T47D (cell line): ENCODE measurements around the gene LCN2.

Source experiments
- DNase-seq, 2 experiments: peaks; one replicate each; pipeline versions ENCODE4 v3.0.0 to v3.0.0-alpha.2; 2011 to 2012; ENCODE audit warnings: low read depth in 1 of 2, low spot score in 1 of 2
- JUND ChIP-seq: IDR thresholded peaks from 2 replicates; pipeline ENCODE4 v1.6.1; 2012; ENCODE audit warnings: low read depth
- in situ Hi-C: cut with HindIII; loops from 2 replicates; pipeline ENCODE4 v1.10.0; 2016; ENCODE audit warnings: low sequenced_read_pairs, low pct_unique_long_range_greater_than_20kb

Gene LCN2

GRCh38 chr9:128182893-128183588, 33.8 kb downstream of the LCN2 start:
- DNase-seq: no peak
- in situ Hi-C loops: no loop called here
- TF ChIP-seq JUND: no peak

DNA sequence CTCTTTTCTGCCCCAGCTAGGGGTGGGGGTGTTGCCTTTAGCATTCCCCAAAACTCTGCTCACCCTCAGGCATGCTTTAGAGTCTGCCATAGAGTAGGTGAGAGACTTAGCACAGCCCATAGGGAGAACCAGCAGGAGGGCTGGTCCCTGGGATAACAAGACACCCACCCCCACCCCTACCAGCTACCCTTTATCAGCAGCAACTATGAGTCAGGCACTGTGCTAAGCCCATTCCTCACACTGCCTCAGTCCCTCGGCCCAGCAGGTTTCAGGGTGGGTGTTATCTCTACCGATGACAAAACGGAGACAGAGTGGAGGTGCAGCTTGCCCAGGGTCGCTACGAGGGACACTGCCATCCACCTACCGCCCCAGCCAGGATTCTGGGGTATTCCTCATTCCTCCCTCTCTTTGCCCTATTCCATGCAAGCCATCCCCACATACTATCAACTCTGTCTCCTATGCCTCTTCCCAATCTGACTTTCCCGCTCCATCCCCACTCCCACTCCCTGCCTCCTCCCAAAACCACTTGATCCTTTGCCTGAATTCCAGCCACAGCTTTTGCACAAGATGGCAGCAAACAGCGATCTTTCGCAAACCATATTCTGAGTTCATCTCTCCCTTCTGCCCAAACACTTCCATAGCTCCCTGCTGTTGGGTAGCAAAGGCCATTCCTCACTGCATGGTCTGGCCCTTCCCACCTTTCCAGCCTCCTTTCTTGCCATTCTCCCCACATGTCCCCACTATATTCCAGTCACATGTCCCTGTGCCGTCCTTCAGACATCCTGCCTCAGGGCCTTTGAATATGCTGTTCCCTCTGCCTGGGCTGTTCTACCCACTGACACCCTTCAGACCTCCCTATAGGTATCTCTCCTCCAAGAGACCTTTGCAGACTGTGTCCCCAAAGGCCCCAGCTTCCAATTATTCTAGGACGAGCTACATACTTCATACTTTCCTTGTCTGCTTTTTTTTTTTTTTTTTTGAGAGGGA, 37.0 kb downstream of the LCN2 start:
- TF ChIP-seq JUND: no peak
- DNase-seq: no peak
- in situ Hi-C loops: no loop called here

DNA sequence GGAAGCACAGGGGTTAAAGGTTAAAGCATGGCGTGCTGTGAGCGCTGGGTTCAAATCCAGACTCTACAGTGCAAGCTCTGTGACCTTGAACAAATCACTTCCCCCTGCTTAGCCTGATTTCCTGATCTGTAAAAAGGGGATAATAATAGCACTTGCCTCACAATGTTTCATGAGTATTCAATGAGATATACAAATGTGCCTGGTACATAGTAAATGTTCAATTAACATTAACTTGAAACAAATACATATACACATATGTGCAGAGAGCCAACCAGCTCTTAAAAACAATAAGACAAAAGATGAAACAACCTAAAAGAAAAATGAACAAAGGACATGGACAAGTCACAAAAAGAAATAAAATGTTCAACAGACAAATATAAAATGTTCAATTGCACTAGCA, 38.1 kb downstream of the LCN2 start:
- TF ChIP-seq JUND: no peak
- DNase-seq: no peak
- in situ Hi-C loops: no loop called here

- in situ Hi-C loops: no loop called here
- TF ChIP-seq JUND: no peak
- no peak for DNase-seq
Measured at GRCh38 chr9:128188209-128188608, 39.0 kb downstream of the LCN2 start.

GRCh38 chr9:128190013-128190412, 40.8 kb downstream of the LCN2 start:
- in situ Hi-C loops: no loop called here
- DNase-seq: peak in 1 of 2 experiments; percentile 35
- no peak for TF ChIP-seq JUND

GRCh38 chr9:128190516-128191405, 41.5 kb downstream of the LCN2 start:
- DNase-seq: no peak
- TF ChIP-seq JUND: no peak
- in situ Hi-C loops: no loop called here

DNA sequence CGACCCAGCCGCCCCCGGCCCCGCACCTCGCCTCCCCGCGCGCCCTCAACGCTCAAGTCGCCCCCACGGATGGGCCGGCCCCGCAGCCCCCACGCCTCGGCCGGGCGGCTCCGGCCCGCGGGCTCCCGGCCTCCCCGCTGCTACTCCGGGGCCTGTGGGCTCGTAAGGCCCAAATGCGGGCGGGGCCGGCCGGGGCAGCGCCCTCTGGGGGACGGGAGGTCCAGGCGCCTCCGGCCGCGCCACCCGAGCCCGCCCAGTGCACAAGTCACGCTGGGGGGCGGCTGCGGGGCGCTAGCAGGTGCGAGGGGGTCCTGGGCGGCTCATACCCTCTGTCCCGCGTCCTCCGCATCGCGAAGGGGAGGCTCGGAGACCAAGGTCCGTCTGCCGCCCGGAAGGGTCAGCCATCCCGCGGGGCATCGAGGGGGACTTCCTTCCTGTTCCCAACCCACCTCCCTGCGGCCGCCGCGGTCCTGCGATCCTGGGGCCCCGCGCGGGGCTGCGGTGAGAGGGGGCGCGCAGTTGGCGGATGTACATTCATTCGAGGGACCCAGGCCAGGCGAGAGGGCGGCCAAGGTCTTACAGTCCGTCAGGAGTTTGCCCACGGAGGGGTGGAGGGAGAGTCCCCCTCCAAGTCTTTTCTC, 42.3 kb downstream of the LCN2 start, which contains the start of gene CIZ1:
TSS of gene CIZ1 (minus strand) at position 167 of the 641 bp plus-strand sequence. CDS start 715 bp downstream, outside the sequence.
- TF ChIP-seq JUND: no peak
- in situ Hi-C loops: no loop called here
- DNase-seq: peak; percentile 89 to 90

GRCh38 chr9:128192601-128193371, 43.5 kb downstream of the LCN2 start:
- no peak for TF ChIP-seq JUND

DNA sequence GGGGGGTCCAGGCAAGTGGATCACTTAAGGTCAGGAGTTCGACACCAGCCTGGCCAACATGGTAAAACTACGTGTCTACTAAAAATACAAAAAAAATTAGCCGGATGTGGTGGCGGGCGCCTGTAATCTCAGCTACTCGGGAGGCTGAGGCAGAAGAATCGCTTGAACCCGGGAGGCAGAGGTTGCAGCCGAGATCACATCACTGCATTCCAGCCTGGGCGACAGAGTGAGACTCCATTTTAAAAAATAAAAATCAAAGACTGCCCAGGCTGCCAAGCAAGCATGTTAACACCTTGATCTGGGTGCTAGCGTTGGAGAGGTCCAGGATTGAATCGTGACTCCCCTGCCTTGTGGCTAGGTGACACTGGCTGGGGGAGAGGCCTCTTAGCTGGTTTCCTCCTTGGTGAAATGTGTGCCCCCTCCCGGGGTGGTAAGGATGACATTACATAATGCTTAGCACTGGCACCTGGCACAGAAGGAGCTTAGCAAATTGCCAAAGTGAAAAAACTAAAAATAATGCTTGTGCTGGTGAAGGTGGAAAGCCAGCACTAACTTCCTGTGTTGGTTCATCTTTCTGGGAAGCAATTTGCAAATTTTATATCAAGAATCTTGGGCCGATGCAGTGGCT, 44.3 kb downstream of the LCN2 start:
- no peak for TF ChIP-seq JUND
- DNase-seq: no peak
- in situ Hi-C loops: no loop called here

More at GRCh38 chr9:128192601-128193371, 43.5 kb downstream of the LCN2 start:
- DNase-seq: peak; percentile 94 to 99
- in situ Hi-C loops: no loop called here

DNA sequence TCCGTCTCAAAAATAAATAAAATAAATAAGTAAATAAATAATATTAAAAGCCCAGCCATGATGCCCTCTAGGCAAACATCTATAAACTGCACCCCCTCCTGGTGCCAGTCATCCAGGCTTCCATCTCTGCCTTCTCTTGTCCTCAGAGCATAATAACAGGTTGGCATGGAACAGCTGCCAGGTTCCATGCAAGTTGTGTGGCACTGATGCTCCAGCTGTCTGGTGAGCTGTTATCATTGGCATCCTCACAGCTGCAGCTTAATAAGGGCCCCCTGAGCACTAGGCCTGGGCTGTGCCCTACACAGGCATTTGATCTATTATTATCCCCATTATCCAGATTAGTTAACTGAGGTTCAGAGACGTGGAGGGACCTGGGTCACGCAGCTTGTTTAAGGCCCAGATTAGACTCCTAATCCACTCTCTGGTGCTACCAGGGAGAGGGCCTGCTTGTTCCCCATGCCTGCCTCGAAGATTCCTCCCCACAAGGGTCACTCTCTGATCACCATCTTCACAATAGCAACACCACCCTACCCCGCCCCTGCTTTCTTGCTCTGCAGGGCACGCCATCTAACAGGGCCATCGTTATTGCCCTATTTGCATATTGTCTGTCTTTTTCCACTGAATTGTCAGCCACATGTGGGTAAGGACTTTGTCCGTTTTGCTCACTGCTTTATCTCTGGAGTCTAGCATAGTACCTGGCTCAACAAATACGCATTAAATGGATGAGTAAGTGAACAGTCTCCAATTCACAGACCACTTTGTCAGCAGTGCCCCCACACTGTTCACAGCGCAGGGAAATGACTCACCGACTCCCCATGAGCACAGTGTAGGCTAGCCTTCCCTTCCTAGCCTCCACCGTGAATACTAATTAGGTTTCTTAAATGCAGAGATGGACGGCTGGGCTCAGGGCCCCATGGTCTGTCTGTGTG, 52.5 kb downstream of the LCN2 start:
- no peak for TF ChIP-seq JUND
- no peak for DNase-seq
- in situ Hi-C loops: no loop called here
